Lung microvascular endothelial cell (primary cell): ENCODE measurements around the gene EDN2. TPM values are rescaled to one million over a fixed set of nuclear protein-coding genes. Genes with fewer than 3 reads are reported as not detected.

ENCODE experiments used
- DNase-seq, 2 donors: peaks; one replicate each; pipeline versions ENCODE4 v3.0.0 to v3.0.0-alpha.2; 2010; ENCODE audit warnings: low read depth in 2 of 2
- total RNA-seq: library from RNA; depleted of rRNA; stranded (reverse); fragments of >200 nt; gene quantifications from 2 replicates; pipeline ENCODE4 v1.2.1, GENCODE V29; 2014

Gene EDN2
- total RNA-seq, 1 donor from 2014 or later, result not detected

GRCh38 chr1:41439234-41439633 is 45.2 kb downstream of the EDN2 start:
- DNase-seq, result no peak

- DNase-seq, result no peak
Measured at GRCh38 chr1:41438711-41439110, 45.8 kb downstream of the EDN2 start.

DNA sequence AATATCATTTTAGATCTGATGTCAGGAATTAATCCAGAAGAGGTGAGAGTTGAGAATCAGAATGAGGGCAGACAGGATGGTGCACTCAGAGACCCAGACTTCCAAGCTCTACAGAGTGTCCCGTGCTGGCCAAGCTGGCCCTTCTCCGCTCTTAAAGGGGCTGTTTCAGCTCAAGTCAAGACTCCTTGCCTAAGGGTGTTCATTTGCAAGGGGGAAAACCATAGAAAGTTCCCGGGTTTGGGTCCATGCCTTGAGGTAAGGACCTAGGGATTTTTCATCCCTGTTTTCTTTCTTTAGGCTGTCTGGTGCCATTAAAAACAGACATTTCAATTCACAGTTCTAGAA is 47.5 kb downstream of the EDN2 start:
- DNase-seq, result no peak

- no peak for DNase-seq
Measured at GRCh38 chr1:41436281-41437010, 48.0 kb downstream of the EDN2 start.

DNA sequence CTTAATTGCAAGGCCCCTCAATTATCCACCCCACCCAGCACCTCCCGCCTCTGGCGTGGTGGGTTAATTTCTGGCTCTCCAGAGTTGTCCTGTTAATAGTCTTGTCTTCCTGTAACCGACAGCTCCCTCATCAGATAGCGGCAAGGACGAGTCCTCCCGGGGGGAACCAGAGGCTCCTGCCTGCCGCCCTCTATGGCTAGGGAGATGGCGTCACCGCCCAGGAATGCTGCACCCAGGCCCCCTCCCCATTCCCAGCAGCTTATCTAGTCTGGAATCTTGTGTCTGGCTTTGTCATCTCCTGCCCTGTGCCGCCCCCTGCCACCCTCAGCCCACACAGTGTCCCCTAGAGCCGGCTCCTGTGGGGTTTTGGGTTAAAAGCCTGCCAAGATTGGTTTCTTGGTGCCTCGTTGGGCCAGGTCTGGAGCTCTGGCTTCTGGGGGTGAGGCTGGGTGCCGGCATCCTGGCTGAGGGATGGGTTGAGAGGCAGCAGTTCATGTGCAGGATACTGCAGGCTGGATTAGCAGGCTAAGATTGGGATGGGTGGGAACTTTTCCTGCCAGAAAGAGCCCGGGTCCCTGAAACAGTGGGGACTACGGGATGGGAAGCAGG is 48.8 kb downstream of the EDN2 start:
- DNase-seq, result peak in 1 of 2 donors; percentile 14

DNA sequence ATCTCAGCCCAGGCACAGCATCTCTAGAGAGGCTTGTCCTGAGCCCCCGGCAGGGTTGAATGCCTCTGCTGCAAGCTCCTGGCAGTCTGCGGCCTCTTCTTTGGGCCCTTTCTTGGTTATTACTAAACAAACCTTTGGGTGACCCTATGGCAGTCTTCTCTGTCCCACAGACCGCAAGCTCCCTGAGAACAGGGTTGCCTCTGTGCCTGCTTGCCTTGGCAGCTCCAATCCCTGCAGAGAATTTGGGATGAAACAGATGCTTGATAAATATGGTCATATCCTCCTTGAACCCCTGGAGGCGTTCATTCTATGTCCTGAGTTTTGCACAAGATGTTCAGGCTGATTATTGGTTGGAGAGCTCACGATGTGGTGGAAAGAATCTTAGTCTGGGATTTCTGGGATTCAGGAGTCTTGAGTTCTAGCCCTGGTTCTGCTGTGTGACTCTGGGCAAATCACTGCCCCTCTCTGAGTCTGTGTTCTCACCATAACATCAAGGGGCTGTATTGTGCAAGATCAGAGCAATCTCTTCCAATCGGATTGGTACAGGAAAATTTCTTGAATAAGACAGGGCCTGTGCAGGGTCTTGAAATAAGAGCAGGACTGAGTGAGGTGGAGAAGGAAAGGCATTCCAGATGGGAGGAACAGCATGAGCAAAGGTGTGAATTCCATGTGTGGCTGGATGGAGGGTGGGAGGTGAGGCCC is 49.6 kb downstream of the EDN2 start:
- DNase-seq, result no peak

- DNase-seq, result no peak
Measured at GRCh38 chr1:41434306-41434705, 50.2 kb downstream of the EDN2 start.

- no peak for DNase-seq
Measured at GRCh38 chr1:41433501-41433900, 51.0 kb downstream of the EDN2 start.

- DNase-seq, result peak; percentile 84 to 85
Measured at GRCh38 chr1:41432481-41433280, 51.8 kb downstream of the EDN2 start.

GRCh38 chr1:41431490-41432350 is 52.8 kb downstream of the EDN2 start:
- peak in 1 of 2 donors; percentile 25 for DNase-seq

GRCh38 chr1:41430582-41430981 is 53.9 kb downstream of the EDN2 start:
- no peak for DNase-seq

GRCh38 chr1:41430069-41430468 is 54.4 kb downstream of the EDN2 start:
- DNase-seq, result no peak

- DNase-seq, result no peak
Measured at GRCh38 chr1:41429641-41430035, 54.8 kb downstream of the EDN2 start.

Other genes with a start within 250 kb of the EDN2 start
- gene SCMH1, start 242.4 kb downstream of the EDN2 start, total RNA-seq, result 6.8 and 9.7 TPM in 2 replicates
- gene FOXO6, start 123.2 kb downstream of the EDN2 start, total RNA-seq, result not detected in 2 replicates